Fibroblast of lung (primary cell): ENCODE data around the gene TMEM132E.

Experiments used
- EZH2 ChIP-seq: IDR thresholded peaks from 2 replicates; pipeline ENCODE4 v1.5.1; 2012; ENCODE audit warnings: low read length, control low read depth, mild to moderate bottlenecking; ENCODE audit errors: missing control alignments
- TF ChIP-seq, protein P1 (sequence below), 2 donors: IDR thresholded peaks in 1 of 2; conservative IDR thresholded peaks in 1 of 2; 1 replicate in 1 of 2; 2 replicates in 1 of 2; pipeline ENCODE4 v1.5.1; 2011 to 2012; ENCODE audit warnings: low read length in 2 of 2, control low read depth in 1 of 2, inconsistent platforms in 1 of 2, low read depth in 1 of 2, mild to moderate bottlenecking in 1 of 2

GRCh38 chr17:34675143-34675542 lies 95.8 kb downstream of the TMEM132E start:
- TF ChIP-seq, protein P1, sequence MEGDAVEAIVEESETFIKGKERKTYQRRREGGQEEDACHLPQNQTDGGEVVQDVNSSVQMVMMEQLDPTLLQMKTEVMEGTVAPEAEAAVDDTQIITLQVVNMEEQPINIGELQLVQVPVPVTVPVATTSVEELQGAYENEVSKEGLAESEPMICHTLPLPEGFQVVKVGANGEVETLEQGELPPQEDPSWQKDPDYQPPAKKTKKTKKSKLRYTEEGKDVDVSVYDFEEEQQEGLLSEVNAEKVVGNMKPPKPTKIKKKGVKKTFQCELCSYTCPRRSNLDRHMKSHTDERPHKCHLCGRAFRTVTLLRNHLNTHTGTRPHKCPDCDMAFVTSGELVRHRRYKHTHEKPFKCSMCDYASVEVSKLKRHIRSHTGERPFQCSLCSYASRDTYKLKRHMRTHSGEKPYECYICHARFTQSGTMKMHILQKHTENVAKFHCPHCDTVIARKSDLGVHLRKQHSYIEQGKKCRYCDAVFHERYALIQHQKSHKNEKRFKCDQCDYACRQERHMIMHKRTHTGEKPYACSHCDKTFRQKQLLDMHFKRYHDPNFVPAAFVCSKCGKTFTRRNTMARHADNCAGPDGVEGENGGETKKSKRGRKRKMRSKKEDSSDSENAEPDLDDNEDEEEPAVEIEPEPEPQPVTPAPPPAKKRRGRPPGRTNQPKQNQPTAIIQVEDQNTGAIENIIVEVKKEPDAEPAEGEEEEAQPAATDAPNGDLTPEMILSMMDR (conservative IDR thresholded peaks at IDR 0.05 in 1 of 2, IDR thresholded peaks at IDR 0.05 in 1 of 2; ENCODE audit: low read depth in 1 of 2, low read length in 2 of 2), result no peak
- TF ChIP-seq EZH2, result no peak
